ENCODE measurements around the gene REV1. TPM values are rescaled to one million over a fixed set of nuclear protein-coding genes. Genes with fewer than 3 reads are reported as not detected.

The REV1 gene
- total and polyA plus RNA-seq, 2 of the 4 experiments (the other 2 are of a cell fraction): 13.4 to 30.1 TPM

DNA sequence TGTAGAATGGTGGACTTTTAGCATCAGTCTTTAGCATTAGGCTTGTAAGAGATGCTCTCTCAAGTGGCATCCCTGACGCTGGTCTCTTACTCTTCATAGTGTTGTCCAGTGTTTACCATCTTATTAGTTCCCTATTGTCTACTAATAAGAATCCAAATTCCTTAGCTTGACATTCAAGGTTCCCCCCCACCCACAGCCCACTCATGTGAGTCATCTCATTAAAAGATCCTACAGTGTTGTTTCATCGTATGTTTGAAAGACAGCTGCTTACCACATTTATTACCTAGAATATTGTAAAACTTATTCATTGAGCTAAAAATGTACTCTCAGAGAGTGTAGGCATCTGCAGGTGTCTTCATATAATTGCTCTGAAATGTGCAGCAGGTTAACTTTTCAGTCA lies 124.2 kb downstream of the REV1 start:
- no CpG with 5 or more reads among the region's 2 CpGs for WGBS, 2 experiments (ENCODE audit: extremely low coverage in 2 of 2, insufficient read length in 1 of 2)
- Histone ChIP-seq H2BK5ac (ENCODE audit: low read depth, low read length, poor library complexity, severe bottlenecking) (no peak overlapping the region), H3K79me1 (ENCODE audit: low read depth in 1 of 2, low read length in 2 of 2) (peaks cover 0 to 5% of the 10 kb centered on the region in 2 experiments; a peak in 1 of 4 replicates), H3K4me2 (ENCODE audit: low read depth, low read length) (no peak overlapping the region), H4K8ac (ENCODE audit: low read depth in 2 of 2, low read length in 2 of 2) (no peak overlapping the region), H3K4me1 (ENCODE audit: control insufficient read depth, insufficient read depth, low read length) (no peaks in the 10 kb centered on the region), H3K18ac (ENCODE audit: low read depth, low read length) (no peak overlapping the region), H4K20me1 (ENCODE audit: insufficient read depth, low read length) (no peaks in the 10 kb centered on the region), H3K27ac (ENCODE audit: insufficient read depth, low read length) (no peak overlapping the region), H3K23ac (ENCODE audit: low read depth, low read length) (no peak overlapping the region), H3K56ac (ENCODE audit: extremely low read depth, insufficient read depth, low read length) (no peak overlapping the region), H3K14ac (replicated peaks; ENCODE audit: low read depth, low read length) (no peak overlapping the region), H2BK20ac (ENCODE audit: low read depth, low read length) (no peak overlapping the region), H3K9me1 (ENCODE audit: insufficient read depth, low read length) (no peaks in the 10 kb centered on the region), H2BK120ac (ENCODE audit: low read depth, low read length) (no peak overlapping the region), H3K27me3 (ENCODE audit: control insufficient read depth, insufficient read depth, low read length) (no peaks in the 10 kb centered on the region), H4K5ac (ENCODE audit: low read depth, low read length) (no peak overlapping the region), H3K9me3 (ENCODE audit: control insufficient read depth, insufficient read depth, low read length) (no peaks in the 10 kb centered on the region), H2AFZ (replicated peaks; ENCODE audit: low read length, poor library complexity) (no peak overlapping the region), H4K91ac (ENCODE audit: insufficient read depth, low read depth, low read length) (no peak overlapping the region), H3K36me3 (ENCODE audit: control insufficient read depth, insufficient read depth, low read length) (peaks cover 23% of the 10 kb centered on the region), H3K4me3 (ENCODE audit: insufficient read depth, low read depth, low read length) (no peak overlapping the region), H2AK9ac (replicated peaks; ENCODE audit: low read depth, low read length, poor library complexity) (no peak overlapping the region), H3K4ac (ENCODE audit: low read depth, low read length) (no peak overlapping the region), H3K9ac (ENCODE audit: low read depth, low read length) (no peak overlapping the region), H2AK5ac (ENCODE audit: low read depth, low read length) (no peak overlapping the region), H2BK15ac (ENCODE audit: low read depth, low read length) (no peak overlapping the region)
- ChIA-PET CTCF (interaction anchor here (2.6 kb wide), 1 partner anchor 14 kb away, joined by 8 read pairs; no protein-coding TSS in a partner anchor), POLR2A (ENCODE audit: unreplicated experiment) (no interaction called here)
- intact Hi-C loops (cut with micrococcal nuclease) (no loop called here), dilution Hi-C loops (cut with HindIII; ENCODE audit: low sequenced_read_pairs, unreplicated experiment) (no loop called here), in situ Hi-C loops (cut with MboI; ENCODE audit: low sequenced_read_pairs) (no loop called here)
- BruUV-seq (replicated peaks): no TSS peak
- TF ChIP-seq FOS (IDR thresholded peaks at IDR 0.05; ENCODE audit: low read depth, low read length): no peak
- peak; percentile 0 for DNase-seq
- ATAC-seq (ENCODE audit: low read depth): no peak
